Effector memory CD4-positive, alpha-beta T cell (primary cell): Measurements from ENCODE around the gene CPD.
"Not testable (repeated sequence)": the region's sequence is repeated elsewhere in the genome, so short reads cannot be mapped to it uniquely, and the experiment has no call there.

Experiments
- DNase-seq, 3 donors: peaks; one replicate each; pipeline ENCODE4 v3.0.0-alpha.2; 2020
- H3K27ac ChIP-seq: 2 replicates; pipeline ENCODE4 v1.7.0; 2013; ENCODE audit warnings: mild to moderate bottlenecking, low read length, moderate library complexity; ENCODE audit not compliant: insufficient read depth, poor library complexity, severe bottlenecking
- H3K27me3 ChIP-seq: replicated peaks from 2 replicates; pipeline ENCODE4 v1.7.0; 2013; ENCODE audit warnings: mild to moderate bottlenecking, low read length; ENCODE audit not compliant: insufficient read depth, control insufficient read depth, poor library complexity, severe bottlenecking
- H3K36me3 ChIP-seq: 2 replicates; pipeline ENCODE4 v1.7.0; 2013; ENCODE audit warnings: mild to moderate bottlenecking, low read length, moderate library complexity; ENCODE audit not compliant: control insufficient read depth, insufficient read depth
- H3K4me1 ChIP-seq: 2 replicates; pipeline ENCODE4 v1.7.0; 2013; ENCODE audit warnings: low read length, mild to moderate bottlenecking; ENCODE audit not compliant: control insufficient read depth, insufficient read depth, poor library complexity, severe bottlenecking
- H3K4me3 ChIP-seq: 2 replicates; pipeline ENCODE4 v1.7.0; 2013; ENCODE audit warnings: low read length, low read depth, mild to moderate bottlenecking; ENCODE audit not compliant: insufficient read depth, poor library complexity, severe bottlenecking
- H3K9me3 ChIP-seq: 2 replicates; pipeline ENCODE4 v1.7.0; 2013; ENCODE audit warnings: mild to moderate bottlenecking, low read length, moderate library complexity; ENCODE audit not compliant: control insufficient read depth

CPD gene

GRCh38 chr17:30396612-30397011, 17.9 kb downstream of the CPD start:
- no peak for DNase-seq

GRCh38 chr17:30398328-30399041, 19.8 kb downstream of the CPD start:
- H3K4me1 ChIP-seq: no peaks in the 10 kb centered on the region
- peaks cover 5% of the 10 kb centered on the region for H3K36me3 ChIP-seq
- H3K9me3 ChIP-seq: no peaks in the 10 kb centered on the region
- H3K27ac ChIP-seq: no peak overlapping the region
- no peak for DNase-seq
- no peaks in the 10 kb centered on the region for H3K27me3 ChIP-seq
- H3K4me3 ChIP-seq: no peak overlapping the region

More at GRCh38 chr17:30396612-30397011, 17.9 kb downstream of the CPD start:
- Histone ChIP-seq H3K27ac (no peak overlapping the region), H3K27me3 (no peaks in the 10 kb centered on the region), H3K4me1 (no peaks in the 10 kb centered on the region), H3K9me3 (no peaks in the 10 kb centered on the region), H3K4me3 (no peak overlapping the region), H3K36me3 (no peaks in the 10 kb centered on the region)

- H3K4me3 ChIP-seq: no peak overlapping the region
- H3K27me3 ChIP-seq: no peaks in the 10 kb centered on the region
- no peaks in the 10 kb centered on the region for H3K9me3 ChIP-seq
- no peaks in the 10 kb centered on the region for H3K4me1 ChIP-seq
- H3K36me3 ChIP-seq: peaks cover 7% of the 10 kb centered on the region
- H3K27ac ChIP-seq: no peak overlapping the region
- no peak for DNase-seq
These were observed 22.4 kb downstream of the CPD start for GRCh38 chr17:30401097-30401496.

GRCh38 chr17:30405161-30405560, 26.4 kb downstream of the CPD start:
- no peak overlapping the region for H3K4me3 ChIP-seq
- DNase-seq: no peak
- H3K27ac ChIP-seq: no peak overlapping the region
- H3K27me3 ChIP-seq: no peaks in the 10 kb centered on the region
- H3K9me3 ChIP-seq: no peaks in the 10 kb centered on the region
- no peaks in the 10 kb centered on the region for H3K4me1 ChIP-seq
- peaks cover 7% of the 10 kb centered on the region for H3K36me3 ChIP-seq

- not testable (repeated sequence) for H3K4me3 ChIP-seq, H3K9me3 ChIP-seq, H3K4me1 ChIP-seq, H3K27ac ChIP-seq, H3K27me3 ChIP-seq, H3K36me3 ChIP-seq, DNase-seq
These were observed 31.9 kb downstream of the CPD start for GRCh38 chr17:30410627-30411026.

- not testable (repeated sequence) for H3K27me3 ChIP-seq, DNase-seq, H3K36me3 ChIP-seq, H3K9me3 ChIP-seq, H3K4me1 ChIP-seq, H3K4me3 ChIP-seq, H3K27ac ChIP-seq
These were observed 33.3 kb downstream of the CPD start for GRCh38 chr17:30412008-30412496.

GRCh38 chr17:30413109-30413508, 34.4 kb downstream of the CPD start:
- no peaks in the 10 kb centered on the region for H3K9me3 ChIP-seq
- H3K4me1 ChIP-seq: no peaks in the 10 kb centered on the region
- DNase-seq: no peak
- no peaks in the 10 kb centered on the region for H3K27me3 ChIP-seq
- no peak overlapping the region for H3K4me3 ChIP-seq
- H3K36me3 ChIP-seq: no peaks in the 10 kb centered on the region
- no peak overlapping the region for H3K27ac ChIP-seq

- Histone ChIP-seq H3K4me1 (no peaks in the 10 kb centered on the region), H3K9me3 (no peaks in the 10 kb centered on the region), H3K4me3 (no peak overlapping the region), H3K27ac (no peak overlapping the region), H3K36me3 (no peaks in the 10 kb centered on the region), H3K27me3 (no peaks in the 10 kb centered on the region)
- DNase-seq: no peak
These were observed 35.8 kb downstream of the CPD start for GRCh38 chr17:30414486-30414885.

- H3K4me3 ChIP-seq: no peak overlapping the region
- no peaks in the 10 kb centered on the region for H3K36me3 ChIP-seq
- no peak for DNase-seq
- H3K9me3 ChIP-seq: no peaks in the 10 kb centered on the region
- no peaks in the 10 kb centered on the region for H3K27me3 ChIP-seq
- H3K27ac ChIP-seq: no peak overlapping the region
- H3K4me1 ChIP-seq: no peaks in the 10 kb centered on the region
These were observed 36.8 kb downstream of the CPD start for GRCh38 chr17:30415491-30415890.

- DNase-seq, H3K9me3 ChIP-seq, H3K4me1 ChIP-seq, H3K27ac ChIP-seq, H3K27me3 ChIP-seq, H3K4me3 ChIP-seq: not testable (repeated sequence)
- H3K36me3 ChIP-seq: peaks cover 16% of the 10 kb centered on the region
These were observed 39.3 kb downstream of the CPD start for GRCh38 chr17:30418070-30418469.
